ENCODE data around the gene PPM1D.
"Not testable (repeated sequence)": the region's sequence is repeated elsewhere in the genome, so short reads cannot be mapped to it uniquely, and the experiment has no call there.

- TF ChIP-seq CTCF, POLR2AphosphoS5 (IDR thresholded peaks at IDR 0.05): not testable (repeated sequence)
Observed at GRCh38 chr17:60613796-60614195, 13.8 kb downstream of the PPM1D start.

All from sigmoid colon (tissue), 4 donors.